Measurements from ENCODE around the gene LTN1. TPM values are rescaled to one million over a fixed set of nuclear protein-coding genes. Genes with fewer than 3 reads are reported as not detected.

Gene LTN1
- polyA plus RNA-seq, 3 donors: 6.0 to 14.0 (median 11.7) TPM

DNA sequence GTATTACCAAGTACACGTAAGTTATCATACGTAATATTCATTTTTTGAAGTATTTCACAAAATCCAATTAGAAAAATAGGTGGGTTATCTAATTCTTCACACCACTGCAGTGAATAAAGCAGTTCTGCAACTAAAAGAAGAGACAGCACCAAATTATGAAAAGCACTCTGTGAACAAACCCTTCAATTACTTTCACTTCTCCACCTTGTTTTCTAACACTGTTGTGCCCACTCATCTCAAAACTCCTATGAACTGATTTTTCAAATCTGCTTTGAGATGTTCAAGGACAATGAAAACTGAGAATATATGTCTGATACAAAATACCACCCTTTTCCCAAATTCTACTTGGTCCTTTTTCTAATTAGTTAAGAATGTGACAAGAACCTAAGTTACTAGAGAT lies 39.4 kb downstream of the LTN1 start:
- Mint-ChIP-seq H3K36me3 (peaks cover 78 to 82% of the 10 kb centered on the region in 2 donors), H3K9me3 (peaks cover 0 to 1% (median 0%) of the 10 kb centered on the region in 7 donors), H3K4me3 (no peak overlapping the region), H3K4me1 (no peaks in the 10 kb centered on the region), H3K27ac (no peak overlapping the region), H3K27me3 (ENCODE audit: low read depth in 3 of 3) (no peaks in the 10 kb centered on the region)
- Histone ChIP-seq H4K20me1 (ENCODE audit: insufficient read depth, low read length) (no peaks in the 10 kb centered on the region), H3K27ac (ENCODE audit: low read depth in 1 of 2, low read length in 2 of 2) (no peak overlapping the region), H3K9me3 (replicated peaks in 1 of 2; ENCODE audit: control insufficient read depth in 1 of 2, insufficient read depth in 1 of 2, low read length in 2 of 2) (no peaks in the 10 kb centered on the region), H3K36me3 (replicated peaks in 1 of 2; ENCODE audit: control insufficient read depth in 1 of 2, insufficient read depth in 2 of 2, low read length in 2 of 2) (peaks cover 90 to 100% of the 10 kb centered on the region in 2 donors), H3K4me2 (replicated peaks; ENCODE audit: extremely low read depth, low read length, poor library complexity, severe bottlenecking) (no peak overlapping the region), H2AFZ (ENCODE audit: insufficient read depth, low read depth, low read length, poor library complexity, severe bottlenecking) (no peak overlapping the region), H3K79me2 (ENCODE audit: insufficient read depth, low read length) (no peaks in the 10 kb centered on the region), H3K27me3 (ENCODE audit: control insufficient read depth in 2 of 2, insufficient read depth in 2 of 2, low read length in 2 of 2) (no peaks in the 10 kb centered on the region), H3K4me1 (ENCODE audit: control insufficient read depth in 1 of 2, insufficient read depth in 2 of 2, low read length in 2 of 2) (no peaks in the 10 kb centered on the region), H3K4me3 (replicated peaks in 1 of 3; ENCODE audit: low read depth in 2 of 3, low read length in 3 of 3) (no peak overlapping the region), H3K9ac (ENCODE audit: insufficient read depth, low read length, poor library complexity, severe bottlenecking) (no peak overlapping the region)
- TF ChIP-seq, protein P1, sequence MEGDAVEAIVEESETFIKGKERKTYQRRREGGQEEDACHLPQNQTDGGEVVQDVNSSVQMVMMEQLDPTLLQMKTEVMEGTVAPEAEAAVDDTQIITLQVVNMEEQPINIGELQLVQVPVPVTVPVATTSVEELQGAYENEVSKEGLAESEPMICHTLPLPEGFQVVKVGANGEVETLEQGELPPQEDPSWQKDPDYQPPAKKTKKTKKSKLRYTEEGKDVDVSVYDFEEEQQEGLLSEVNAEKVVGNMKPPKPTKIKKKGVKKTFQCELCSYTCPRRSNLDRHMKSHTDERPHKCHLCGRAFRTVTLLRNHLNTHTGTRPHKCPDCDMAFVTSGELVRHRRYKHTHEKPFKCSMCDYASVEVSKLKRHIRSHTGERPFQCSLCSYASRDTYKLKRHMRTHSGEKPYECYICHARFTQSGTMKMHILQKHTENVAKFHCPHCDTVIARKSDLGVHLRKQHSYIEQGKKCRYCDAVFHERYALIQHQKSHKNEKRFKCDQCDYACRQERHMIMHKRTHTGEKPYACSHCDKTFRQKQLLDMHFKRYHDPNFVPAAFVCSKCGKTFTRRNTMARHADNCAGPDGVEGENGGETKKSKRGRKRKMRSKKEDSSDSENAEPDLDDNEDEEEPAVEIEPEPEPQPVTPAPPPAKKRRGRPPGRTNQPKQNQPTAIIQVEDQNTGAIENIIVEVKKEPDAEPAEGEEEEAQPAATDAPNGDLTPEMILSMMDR (IDR thresholded peaks at IDR 0.05): no peak
- intact Hi-C loops (cut with micrococcal nuclease): no loop called here
- DNase-seq: no peak
- WGBS (ENCODE audit: insufficient coverage): no CpG with 5 or more reads among the region's 2 CpGs

DNA sequence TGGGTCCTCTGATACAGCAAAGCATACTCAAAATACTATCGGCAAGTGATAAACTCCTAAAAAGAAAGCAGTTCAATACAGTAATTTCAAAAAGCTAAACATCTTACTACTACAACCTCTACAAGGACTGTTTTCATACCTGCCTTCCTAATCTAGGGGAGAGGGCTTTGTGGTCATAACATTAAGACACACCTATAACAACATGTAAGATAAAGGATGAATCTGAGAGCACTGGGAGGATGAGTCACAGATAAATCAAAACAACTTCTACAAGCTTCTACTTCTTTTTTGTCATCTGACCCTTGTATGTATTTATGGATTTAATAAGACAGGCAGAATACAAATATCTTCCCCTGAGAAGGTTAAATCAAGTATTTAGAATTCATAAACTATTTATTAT lies 40.0 kb downstream of the LTN1 start:
- Histone ChIP-seq H3K27ac (ENCODE audit: low read depth in 1 of 2, low read length in 2 of 2) (no peak overlapping the region), H3K4me3 (replicated peaks in 1 of 3; ENCODE audit: low read depth in 2 of 3, low read length in 3 of 3) (no peak overlapping the region), H3K4me1 (ENCODE audit: control insufficient read depth in 1 of 2, insufficient read depth in 2 of 2, low read length in 2 of 2) (no peaks in the 10 kb centered on the region), H3K27me3 (ENCODE audit: control insufficient read depth in 2 of 2, insufficient read depth in 2 of 2, low read length in 2 of 2) (no peaks in the 10 kb centered on the region), H2AFZ (ENCODE audit: insufficient read depth, low read depth, low read length, poor library complexity, severe bottlenecking) (no peak overlapping the region), H3K36me3 (replicated peaks in 1 of 2; ENCODE audit: control insufficient read depth in 1 of 2, insufficient read depth in 2 of 2, low read length in 2 of 2) (peaks cover 87 to 100% of the 10 kb centered on the region in 2 donors), H4K20me1 (ENCODE audit: insufficient read depth, low read length) (no peaks in the 10 kb centered on the region), H3K9ac (ENCODE audit: insufficient read depth, low read length, poor library complexity, severe bottlenecking) (no peak overlapping the region), H3K9me3 (replicated peaks in 1 of 2; ENCODE audit: control insufficient read depth in 1 of 2, insufficient read depth in 1 of 2, low read length in 2 of 2) (no peaks in the 10 kb centered on the region), H3K4me2 (replicated peaks; ENCODE audit: extremely low read depth, low read length, poor library complexity, severe bottlenecking) (no peak overlapping the region), H3K79me2 (ENCODE audit: insufficient read depth, low read length) (no peaks in the 10 kb centered on the region)
- Mint-ChIP-seq H3K27me3 (ENCODE audit: low read depth in 3 of 3) (no peaks in the 10 kb centered on the region), H3K4me1 (no peaks in the 10 kb centered on the region), H3K27ac (no peak overlapping the region), H3K9me3 (peaks cover 0 to 1% (median 0%) of the 10 kb centered on the region in 7 donors), H3K4me3 (no peak overlapping the region), H3K36me3 (peaks cover 73 to 79% of the 10 kb centered on the region in 2 donors)
- DNase-seq: no peak
- intact Hi-C loops (cut with micrococcal nuclease): no loop called here
- no CpG with 5 or more reads among the region's 1 CpG for WGBS (ENCODE audit: insufficient coverage)
- TF ChIP-seq, protein P1 (IDR thresholded peaks at IDR 0.05): no peak
